ENCODE measurements around the gene TULP3. TPM values are rescaled to one million over a fixed set of nuclear protein-coding genes. Genes with fewer than 3 reads are reported as not detected.

The TULP3 gene
- total RNA-seq, 2 experiments from 2014 or later = 10.7 to 11.0 TPM

- no peaks in the 10 kb centered on the region for H3K4me1 ChIP-seq (ENCODE audit: insufficient read depth, low read length, poor library complexity, severe bottlenecking)
- DNase-seq (ENCODE audit: low spot score) = no peak
- no peak overlapping the region for H3K4me2 ChIP-seq (ENCODE audit: low read length)
- TF ChIP-seq EZH2phosphoT487 (IDR thresholded peaks at IDR 0.05; ENCODE audit: borderline replicate concordance, low read depth, low read length) = no peak
- no TSS peak for BruUV-seq (replicated peaks)
- H2AFZ ChIP-seq (ENCODE audit: low read length) = no peak overlapping the region
- H4K20me1 ChIP-seq (ENCODE audit: insufficient read depth, low read length) = no peaks in the 10 kb centered on the region
- ChIA-PET POLR2A (no interaction called here), CTCF (ENCODE audit: unreplicated experiment) (no interaction called here)
- peaks cover 27% of the 10 kb centered on the region for H3K36me3 ChIP-seq (ENCODE audit: insufficient read depth, low read length)
- H3K27ac ChIP-seq (ENCODE audit: low read depth, low read length, poor library complexity, severe bottlenecking) = no peak overlapping the region
- H3K4me3 ChIP-seq (ENCODE audit: low read depth, low read length, poor library complexity, severe bottlenecking) = no peak overlapping the region
- no peaks in the 10 kb centered on the region for H3K9me2 ChIP-seq (ENCODE audit: insufficient read depth, low read length)
- no peaks in the 10 kb centered on the region for H3K9me3 ChIP-seq (ENCODE audit: low read length)
- H3K79me2 ChIP-seq (ENCODE audit: insufficient read depth, low read depth, low read length) = no peaks in the 10 kb centered on the region
- intact Hi-C loops (cut with micrococcal nuclease; ENCODE audit: unreplicated experiment) = no loop called here
These were observed 47.7 kb upstream of the TULP3 start for GRCh38 chr12:2842948-2843347.

GRCh38 chr12:2844786-2845185 lies 45.9 kb upstream of the TULP3 start:
- Histone ChIP-seq H3K9me3 (ENCODE audit: low read length) (no peaks in the 10 kb centered on the region), H4K20me1 (ENCODE audit: insufficient read depth, low read length) (no peaks in the 10 kb centered on the region), H3K4me3 (ENCODE audit: low read depth, low read length, poor library complexity, severe bottlenecking) (no peak overlapping the region), H2AFZ (ENCODE audit: low read length) (no peak overlapping the region), H3K4me1 (ENCODE audit: insufficient read depth, low read length, poor library complexity, severe bottlenecking) (no peaks in the 10 kb centered on the region), H3K36me3 (ENCODE audit: insufficient read depth, low read length) (peaks cover 13% of the 10 kb centered on the region), H3K27ac (ENCODE audit: low read depth, low read length, poor library complexity, severe bottlenecking) (no peak overlapping the region), H3K9me2 (ENCODE audit: insufficient read depth, low read length) (no peaks in the 10 kb centered on the region), H3K4me2 (ENCODE audit: low read length) (no peak overlapping the region), H3K79me2 (ENCODE audit: insufficient read depth, low read depth, low read length) (no peaks in the 10 kb centered on the region)
- DNase-seq (ENCODE audit: low spot score) = no peak
- intact Hi-C loops (cut with micrococcal nuclease; ENCODE audit: unreplicated experiment) = loop anchor here (5.0 kb wide), 1 partner anchor 198 kb away; no protein-coding TSS in a partner anchor
- CTCF ChIA-PET (ENCODE audit: unreplicated experiment) = no interaction called here
- BruUV-seq (replicated peaks) = no TSS peak
- POLR2A ChIA-PET = no interaction called here
- TF ChIP-seq CTCF (conservative IDR thresholded peaks at IDR 0.05; ENCODE audit: low read length) (no peak), EZH2phosphoT487 (IDR thresholded peaks at IDR 0.05; ENCODE audit: borderline replicate concordance, low read depth, low read length) (no peak)

GRCh38 chr12:2845280-2845679 lies 45.4 kb upstream of the TULP3 start:
- intact Hi-C loops (cut with micrococcal nuclease; ENCODE audit: unreplicated experiment) = loop anchor here (5.0 kb wide), 1 partner anchor 197 kb away; no protein-coding TSS in a partner anchor
- Histone ChIP-seq H4K20me1 (ENCODE audit: insufficient read depth, low read length) (no peaks in the 10 kb centered on the region), H3K36me3 (ENCODE audit: insufficient read depth, low read length) (peaks cover 12% of the 10 kb centered on the region; the same call in 1 of the 2 replicates), H3K9me3 (ENCODE audit: low read length) (no peaks in the 10 kb centered on the region), H2AFZ (ENCODE audit: low read length) (no peak overlapping the region), H3K4me1 (ENCODE audit: insufficient read depth, low read length, poor library complexity, severe bottlenecking) (no peaks in the 10 kb centered on the region), H3K9me2 (ENCODE audit: insufficient read depth, low read length) (no peaks in the 10 kb centered on the region), H3K4me3 (ENCODE audit: low read depth, low read length, poor library complexity, severe bottlenecking) (no peak overlapping the region), H3K79me2 (ENCODE audit: insufficient read depth, low read depth, low read length) (no peaks in the 10 kb centered on the region), H3K4me2 (ENCODE audit: low read length) (no peak overlapping the region), H3K27ac (ENCODE audit: low read depth, low read length, poor library complexity, severe bottlenecking) (no peak overlapping the region)
- no peak for DNase-seq (ENCODE audit: low spot score)
- no peak for TF ChIP-seq CTCF (conservative IDR thresholded peaks at IDR 0.05; ENCODE audit: low read length)
- no peak for TF ChIP-seq EZH2phosphoT487 (IDR thresholded peaks at IDR 0.05; ENCODE audit: borderline replicate concordance, low read depth, low read length)
- BruUV-seq (replicated peaks) = no TSS peak
- ChIA-PET POLR2A (no interaction called here), CTCF (ENCODE audit: unreplicated experiment) (no interaction called here)
